D721Med (cell line): ENCODE results near the gene PCDH7.

Experiments
- DNase-seq: peaks from one replicate; pipeline ENCODE4 v3.0.0; 2011; ENCODE audit warnings: low spot score; ENCODE audit not compliant: insufficient read length
- FAIRE-seq: peaks from 2 replicates; lab custom pipeline; 2011; peaks lifted over from hg19 to GRCh38; lab: Jason Lieb, UNC
- TF ChIP-seq, protein P1 (sequence below): IDR thresholded peaks from 2 replicates; pipeline ENCODE4 v1.5.1; 2012; ENCODE audit warnings: mild to moderate bottlenecking, control low read depth; ENCODE audit not compliant: insufficient read depth; ENCODE audit errors: missing control alignments

Gene PCDH7

DNA sequence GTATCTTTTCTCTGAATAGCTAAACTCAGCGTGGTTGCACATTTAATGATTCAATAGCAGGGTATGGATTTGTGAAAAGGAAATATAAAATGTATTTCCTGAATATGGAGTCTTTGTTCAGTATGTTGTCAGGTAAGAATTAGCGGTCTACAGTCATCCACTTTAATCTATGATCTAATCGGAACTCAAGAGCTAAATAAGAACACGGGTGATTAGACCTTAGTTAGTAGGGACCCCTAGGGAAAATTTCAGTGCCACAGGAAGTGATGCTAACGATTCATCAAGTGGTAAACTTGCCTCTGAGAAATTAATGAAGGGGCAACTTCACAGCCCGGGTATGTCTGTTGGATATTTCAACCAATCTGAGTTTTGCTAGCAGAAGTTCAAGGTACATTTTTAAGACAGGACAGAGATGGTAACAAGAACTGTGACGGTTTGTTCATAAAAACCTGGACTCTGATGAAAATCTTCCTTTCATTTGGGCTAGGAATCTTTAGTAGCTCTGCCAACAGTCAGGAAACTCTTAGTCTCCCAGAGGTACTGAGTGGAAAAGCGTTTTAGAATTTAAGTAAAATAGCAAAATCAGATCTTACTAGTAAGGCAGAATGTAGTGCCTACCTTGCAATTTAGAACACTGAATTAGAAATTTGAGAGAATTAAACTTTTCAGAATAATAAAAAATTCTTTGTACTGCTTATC lies 47.1 kb downstream of the PCDH7 start:
- no peak for DNase-seq
- TF ChIP-seq, protein P1, sequence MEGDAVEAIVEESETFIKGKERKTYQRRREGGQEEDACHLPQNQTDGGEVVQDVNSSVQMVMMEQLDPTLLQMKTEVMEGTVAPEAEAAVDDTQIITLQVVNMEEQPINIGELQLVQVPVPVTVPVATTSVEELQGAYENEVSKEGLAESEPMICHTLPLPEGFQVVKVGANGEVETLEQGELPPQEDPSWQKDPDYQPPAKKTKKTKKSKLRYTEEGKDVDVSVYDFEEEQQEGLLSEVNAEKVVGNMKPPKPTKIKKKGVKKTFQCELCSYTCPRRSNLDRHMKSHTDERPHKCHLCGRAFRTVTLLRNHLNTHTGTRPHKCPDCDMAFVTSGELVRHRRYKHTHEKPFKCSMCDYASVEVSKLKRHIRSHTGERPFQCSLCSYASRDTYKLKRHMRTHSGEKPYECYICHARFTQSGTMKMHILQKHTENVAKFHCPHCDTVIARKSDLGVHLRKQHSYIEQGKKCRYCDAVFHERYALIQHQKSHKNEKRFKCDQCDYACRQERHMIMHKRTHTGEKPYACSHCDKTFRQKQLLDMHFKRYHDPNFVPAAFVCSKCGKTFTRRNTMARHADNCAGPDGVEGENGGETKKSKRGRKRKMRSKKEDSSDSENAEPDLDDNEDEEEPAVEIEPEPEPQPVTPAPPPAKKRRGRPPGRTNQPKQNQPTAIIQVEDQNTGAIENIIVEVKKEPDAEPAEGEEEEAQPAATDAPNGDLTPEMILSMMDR: no peak

DNA sequence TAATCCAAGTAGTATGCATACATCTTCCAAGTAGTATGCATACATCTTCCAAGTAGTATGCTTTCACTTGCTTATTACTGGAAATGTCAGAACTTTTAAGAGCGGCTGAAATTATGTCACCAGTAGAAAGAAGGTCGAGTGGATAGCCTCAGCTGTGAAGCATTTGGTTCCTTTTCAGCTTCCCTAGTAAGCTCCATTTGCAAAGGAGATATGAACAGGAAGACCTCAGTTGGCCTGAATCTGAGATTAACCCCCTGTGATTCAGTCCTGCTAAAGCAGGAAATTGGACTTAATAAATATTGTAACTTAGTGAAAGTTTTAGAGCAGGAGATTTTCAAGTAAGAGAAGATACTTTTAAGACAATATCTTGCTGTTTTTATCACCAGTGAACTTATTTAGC lies 48.1 kb downstream of the PCDH7 start:
- FAIRE-seq (no peak), DNase-seq (no peak)
- TF ChIP-seq, protein P1: no peak

More for the DNA sequence above, 47.1 kb downstream of the PCDH7 start:
- FAIRE-seq: no peak

DNA sequence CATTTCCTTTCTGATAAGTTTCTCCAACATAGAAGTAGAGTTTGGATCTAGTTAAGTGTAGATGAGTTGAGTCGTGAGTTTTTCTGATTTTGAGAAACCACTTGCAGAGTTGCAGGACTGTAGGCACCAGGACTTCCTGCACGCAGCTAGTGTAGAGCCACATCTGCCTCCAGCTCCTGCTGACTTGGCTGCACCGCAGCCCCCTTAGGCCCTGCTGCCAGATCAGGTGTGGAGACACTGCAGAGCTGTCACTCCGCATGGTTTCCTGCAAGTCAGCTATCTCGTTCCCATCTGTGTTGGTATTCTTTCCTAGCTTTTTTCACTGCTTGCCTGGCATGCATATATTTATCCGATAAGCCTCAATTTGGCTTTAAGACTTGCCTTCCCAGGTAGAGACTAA lies 48.9 kb downstream of the PCDH7 start:
- TF ChIP-seq, protein P1: no peak
- DNase-seq (no peak), FAIRE-seq (no peak)

DNA sequence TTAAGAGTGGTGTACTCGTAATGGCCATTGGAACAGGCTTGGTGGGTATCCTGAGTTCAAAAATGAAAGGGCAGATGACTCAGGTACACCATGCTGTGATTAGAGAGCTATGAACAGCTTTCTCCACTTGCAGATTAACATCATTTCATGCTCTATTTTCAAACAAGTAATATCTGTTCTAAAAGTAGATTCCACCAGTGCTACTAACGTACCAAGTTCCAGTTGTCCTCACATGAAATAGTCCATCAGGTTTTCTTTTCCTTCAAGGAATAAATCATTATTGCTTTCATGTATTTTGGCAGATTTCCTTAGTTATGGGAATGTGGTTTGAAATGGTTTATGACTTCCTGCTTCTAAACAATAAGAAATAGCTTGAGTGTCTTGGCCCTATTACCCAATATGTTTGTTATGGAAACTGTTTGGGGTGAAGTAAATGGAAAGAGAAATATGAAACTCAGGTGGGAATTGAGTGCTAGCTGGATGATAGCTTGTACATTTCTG lies 49.9 kb downstream of the PCDH7 start:
- FAIRE-seq (no peak), DNase-seq (no peak)
- TF ChIP-seq, protein P1: no peak

DNA sequence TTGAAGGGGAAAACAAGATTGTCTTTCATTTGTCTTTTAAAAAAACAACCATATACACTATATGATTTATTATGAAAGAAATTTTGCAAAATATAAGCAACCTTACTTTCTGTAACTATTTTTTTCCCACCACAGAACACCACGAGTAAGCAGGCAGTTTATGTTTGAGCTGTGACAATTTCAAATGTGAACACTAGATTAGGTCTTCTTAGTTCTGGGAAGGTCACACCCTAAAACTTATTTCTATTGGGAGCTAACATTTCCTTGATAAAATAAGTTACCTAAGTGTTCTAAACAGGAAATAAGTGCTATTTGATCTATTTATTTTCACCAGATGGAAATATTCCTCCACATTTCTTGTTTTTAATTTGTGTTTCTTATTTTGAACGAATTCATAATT lies 50.6 kb downstream of the PCDH7 start:
- TF ChIP-seq, protein P1: no peak

DNA sequence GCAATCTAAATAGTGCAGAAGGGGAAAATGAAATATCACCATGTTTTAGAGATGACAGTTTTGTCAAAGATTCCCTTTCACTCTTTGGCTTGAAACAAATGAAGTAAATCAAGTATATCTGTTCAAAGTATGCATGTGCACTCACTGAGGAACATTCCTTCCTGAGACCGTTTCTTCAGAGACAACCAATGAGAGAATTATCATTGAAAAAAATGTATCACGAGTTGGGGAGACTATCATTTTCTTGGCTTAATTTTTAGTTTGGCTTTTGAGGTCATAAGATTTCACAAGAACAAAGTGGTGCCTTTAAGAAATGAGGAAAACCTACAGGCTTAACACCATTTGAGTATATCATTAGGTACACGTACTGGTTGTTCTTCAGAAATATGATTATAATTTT lies 56.3 kb downstream of the PCDH7 start:
- no peak for DNase-seq
- FAIRE-seq: no peak
- TF ChIP-seq, protein P1: no peak

More for the DNA sequence above, 50.6 kb downstream of the PCDH7 start:
- FAIRE-seq (no peak), DNase-seq (no peak)

DNA sequence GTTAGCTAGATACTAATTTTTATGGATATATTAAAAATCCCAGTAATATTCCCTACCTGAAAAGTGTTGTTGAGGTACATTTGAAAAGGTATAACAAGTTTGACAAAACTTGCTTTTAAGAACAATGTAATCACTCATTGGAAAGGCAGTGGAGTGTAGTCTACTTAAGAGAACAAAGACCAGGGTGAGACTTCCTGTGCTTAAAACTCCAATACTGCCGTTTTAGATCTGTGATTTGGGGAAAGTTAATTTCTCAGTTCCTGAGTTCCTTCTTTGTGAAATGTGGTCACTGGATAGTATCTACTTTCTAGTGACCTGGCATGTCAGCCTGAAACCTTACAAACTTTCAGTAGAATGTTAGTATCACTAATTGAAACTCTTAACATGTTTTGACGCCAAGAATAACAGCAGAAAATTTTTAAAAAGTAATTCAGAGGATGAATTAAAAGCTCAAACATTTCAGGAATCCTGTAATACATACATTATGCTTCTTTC lies 56.8 kb downstream of the PCDH7 start:
- FAIRE-seq (no peak), DNase-seq (no peak)
- TF ChIP-seq, protein P1: no peak
